Calu3 (cell line): ENCODE measurements around the gene OR11H7. TPM values are rescaled to one million over a fixed set of nuclear protein-coding genes. Genes with fewer than 3 reads are reported as not detected.
A peak's percentile ranks its signal among the peaks of the same experiment; 100 is the strongest.
"Not testable (repeated sequence)": the region's sequence is repeated elsewhere in the genome, so short reads cannot be mapped to it uniquely, and the experiment has no call there.

Experiments
- BruUV-seq: library from RNA; stranded (reverse); fragments of 400-500 nt; replicated peaks from 2 replicates; lab custom pipeline; 2021; lab: Mats Ljungman, UMichigan
- CTCF ChIA-PET: fragments of 300-600 bp; sonication (Branson Sonifier 250); formaldehyde crosslinking; loops from one replicate; lab custom pipeline; 2022; ENCODE audit warnings: antibody characterized with exemption; lab: Charles Lee
- DNase-seq: peaks from one replicate; pipeline ENCODE4 v3.0.0; 2022
- H3K27ac Mint-ChIP-seq: one replicate; pipeline ENCODE4 v1.8.0; 2022; ENCODE audit warnings: mixed read lengths; ENCODE audit not compliant: unreplicated experiment
- H3K27me3 Mint-ChIP-seq: one replicate; pipeline ENCODE4 v1.8.0; 2022; ENCODE audit warnings: mixed read lengths; ENCODE audit not compliant: unreplicated experiment
- H3K36me3 Mint-ChIP-seq: one replicate; pipeline ENCODE4 v1.8.0; 2022; ENCODE audit warnings: mild to moderate bottlenecking, moderate library complexity, mixed read lengths; ENCODE audit not compliant: insufficient read depth, unreplicated experiment
- H3K4me1 Mint-ChIP-seq: one replicate; pipeline ENCODE4 v1.8.0; 2022; ENCODE audit warnings: mild to moderate bottlenecking, low read depth, mixed read lengths; ENCODE audit not compliant: unreplicated experiment
- H3K4me3 Mint-ChIP-seq: one replicate; pipeline ENCODE4 v1.8.0; 2022; ENCODE audit warnings: mild to moderate bottlenecking, low read depth, moderate library complexity, mixed read lengths; ENCODE audit not compliant: unreplicated experiment
- H3K9me3 Mint-ChIP-seq: one replicate; pipeline ENCODE4 v1.8.0; 2022; ENCODE audit warnings: low read depth, mixed read lengths; ENCODE audit not compliant: unreplicated experiment
- CTCF ChIP-seq: fragments of 200-600 bp; IDR thresholded peaks from one replicate; pipeline ENCODE4 v1.8.0; 2022; ENCODE audit warnings: antibody characterized with exemption; ENCODE audit not compliant: unreplicated experiment
- intact Hi-C: fragments of 100-400 bp; cut with micrococcal nuclease; formaldehyde crosslinking; loops from one replicate; pipeline ENCODE4 v1.10.0; 2022; ENCODE audit not compliant: unreplicated experiment
- total RNA-seq: library from RNA; stranded (reverse); gene quantifications from 2 replicates; pipeline ENCODE4 v1.2.3, GENCODE V29; 2022

Gene OR11H7
- total RNA-seq, 1 experiment from 2014 or later = not detected

DNA sequence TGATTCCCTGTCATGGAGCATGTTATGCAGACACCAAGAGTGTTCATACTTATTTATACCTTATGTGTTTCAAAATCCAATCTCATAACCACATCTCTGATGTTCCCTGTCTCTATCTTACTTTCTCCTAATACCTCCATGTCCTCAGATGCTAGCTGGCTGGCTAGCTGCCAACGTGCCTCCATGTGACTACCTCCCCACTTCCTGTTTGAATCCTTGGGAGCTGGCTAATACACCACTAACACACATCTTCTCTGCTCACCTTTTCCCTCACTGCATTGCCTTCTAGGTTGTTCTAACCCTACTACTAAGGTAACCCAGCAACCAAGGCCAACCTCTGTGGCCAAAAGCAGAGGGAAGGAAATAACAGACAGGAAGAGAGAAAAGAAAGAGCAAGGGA lies 49.6 kb downstream of the OR11H7 start:
- no peak overlapping the region for H3K27ac Mint-ChIP-seq
- CTCF ChIA-PET = no interaction called here
- no peaks in the 10 kb centered on the region for H3K4me1 Mint-ChIP-seq
- peaks cover 11% of the 10 kb centered on the region for H3K9me3 Mint-ChIP-seq
- no peaks in the 10 kb centered on the region for H3K27me3 Mint-ChIP-seq
- no TSS peak for BruUV-seq
- intact Hi-C loops = no loop called here
- no peak overlapping the region for H3K4me3 Mint-ChIP-seq
- peaks cover 6% of the 10 kb centered on the region for H3K36me3 Mint-ChIP-seq
- TF ChIP-seq CTCF = no peak
- peak; percentile 3 for DNase-seq

- DNase-seq, H3K4me1 Mint-ChIP-seq, H3K9me3 Mint-ChIP-seq, H3K36me3 Mint-ChIP-seq, H3K4me3 Mint-ChIP-seq, CTCF ChIA-PET, intact Hi-C loops, BruUV-seq, H3K27me3 Mint-ChIP-seq, H3K27ac Mint-ChIP-seq: not testable (repeated sequence)
These were observed 51.5 kb downstream of the OR11H7 start for GRCh38 chr14:20280265-20280664.

Other genes with a start within 250 kb of the OR11H7 start
- gene OR4Q2, start 226.8 kb upstream of the OR11H7 start, total RNA-seq = not detected in 2 replicates
- not detected in 2 replicates for gene OR4K14, start 209.7 kb upstream of the OR11H7 start, total RNA-seq
- gene OR4K13, start 192.9 kb upstream of the OR11H7 start, total RNA-seq = not detected in 2 replicates
- gene OR4L1, start 168.9 kb upstream of the OR11H7 start, total RNA-seq = not detected in 2 replicates
- gene OR4K17, start 118.2 kb upstream of the OR11H7 start, total RNA-seq = not detected in 2 replicates
- not detected in 2 replicates for gene OR4N5, start 90.2 kb upstream of the OR11H7 start, total RNA-seq
- not detected in 2 replicates for gene OR11G2, start 38.1 kb upstream of the OR11H7 start, total RNA-seq
- gene OR11H6, start 5.3 kb upstream of the OR11H7 start, total RNA-seq = not detected in 2 replicates
- not detected in 2 replicates for gene OR11H4, start 10.3 kb downstream of the OR11H7 start, total RNA-seq
- gene TTC5, start 77.0 kb downstream of the OR11H7 start, total RNA-seq = 20.6 and 28.2 TPM in 2 replicates
- 37.3 and 39.0 TPM in 2 replicates for gene CCNB1IP1, start 104.3 kb downstream of the OR11H7 start, total RNA-seq
- gene PARP2, start 114.7 kb downstream of the OR11H7 start, total RNA-seq = 28.6 and 30.5 TPM in 2 replicates
- 30.4 and 32.5 TPM in 2 replicates for gene TEP1, start 184.5 kb downstream of the OR11H7 start, total RNA-seq
- not detected in 2 replicates for gene KLHL33, start 207.2 kb downstream of the OR11H7 start, total RNA-seq
- 46.2 and 54.3 TPM in 2 replicates for gene OSGEP, start 225.8 kb downstream of the OR11H7 start, total RNA-seq
- gene APEX1, start 226.2 kb downstream of the OR11H7 start, total RNA-seq = 205 TPM in 2 replicates
- gene PIP4P1, start 232.5 kb downstream of the OR11H7 start, total RNA-seq = 27.0 and 33.8 TPM in 2 replicates
- gene PNP, start 240.4 kb downstream of the OR11H7 start, total RNA-seq = 81.3 and 94.9 TPM in 2 replicates